Astrocyte of the hippocampus (primary cell): ENCODE results near the gene UBTD2.
A peak's percentile ranks its signal among the peaks of the same experiment; 100 is the strongest.
"Not testable (repeated sequence)": the region's sequence is repeated elsewhere in the genome, so short reads cannot be mapped to it uniquely, and the experiment has no call there.

Source experiments
- DNase-seq: peaks from one replicate; pipeline ENCODE4 v3.0.0; 2011; ENCODE audit warnings: low read depth, low spot score

Gene UBTD2

DNA sequence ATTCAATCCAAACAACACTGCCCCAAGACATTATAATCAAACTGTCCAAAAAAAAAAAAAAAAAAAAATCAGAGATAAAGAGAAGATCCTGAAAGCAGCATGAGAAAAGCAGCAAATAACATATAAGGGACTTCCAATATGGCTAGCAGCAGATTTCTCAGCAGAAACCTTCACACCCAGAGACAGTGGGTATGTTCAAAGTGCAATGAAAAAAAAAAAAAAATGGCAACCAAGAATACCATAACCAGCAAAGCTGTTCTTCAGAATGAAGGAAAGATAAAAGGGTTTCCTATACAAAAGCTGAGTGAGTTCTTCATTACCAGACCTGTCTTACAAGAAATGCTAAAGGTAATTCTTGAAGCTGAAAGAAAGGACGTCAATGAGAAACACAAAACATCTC is 32.1 kb downstream of the UBTD2 start:
- no peak for DNase-seq

DNA sequence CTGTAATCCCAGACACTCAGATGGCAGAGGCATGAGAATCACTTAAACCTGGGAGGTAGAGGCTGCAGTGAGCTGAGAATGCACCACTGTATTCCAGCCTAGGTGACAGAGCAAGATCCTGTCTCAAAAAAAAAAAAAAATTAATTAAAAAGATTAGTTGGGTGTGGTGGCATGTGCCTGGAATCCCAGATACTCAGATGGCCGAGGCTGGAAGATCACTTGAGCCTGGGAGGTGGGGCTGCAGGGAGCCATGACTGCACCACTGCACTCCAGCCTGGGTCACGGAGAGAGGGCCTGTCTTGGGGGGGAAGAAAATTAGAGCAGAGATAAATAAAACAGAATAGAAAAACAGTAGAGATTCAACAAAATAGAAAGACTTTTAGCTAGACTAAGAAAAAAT is 34.9 kb downstream of the UBTD2 start:
- no peak for DNase-seq

GRCh38 chr5:172245703-172246125 is 37.9 kb downstream of the UBTD2 start:
- DNase-seq: no peak

DNA sequence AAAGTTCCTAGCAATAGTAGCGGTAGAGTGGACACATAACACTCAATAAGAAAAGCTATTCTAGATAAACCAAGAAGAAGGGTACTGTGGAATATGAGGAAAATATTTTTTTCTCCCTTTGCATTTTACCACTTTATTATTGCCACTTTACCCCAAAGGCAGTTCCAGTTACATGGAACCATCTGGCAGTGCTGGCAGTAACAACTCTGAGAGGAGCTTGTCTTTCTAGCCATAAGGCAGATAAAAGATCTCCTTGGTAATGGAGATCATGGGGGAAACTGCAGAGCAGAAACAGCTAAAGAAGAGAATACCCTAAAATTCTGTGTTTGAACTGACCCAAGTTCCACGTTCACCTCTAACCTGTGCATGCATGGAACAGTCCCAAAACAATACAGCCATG is 38.5 kb downstream of the UBTD2 start:
- DNase-seq: no peak

- no peak for DNase-seq
These were observed 40.3 kb downstream of the UBTD2 start for GRCh38 chr5:172243302-172243701.

GRCh38 chr5:172238334-172238733 is 45.2 kb downstream of the UBTD2 start:
- no peak for DNase-seq

- DNase-seq: peak; percentile 4
These were observed 47.5 kb downstream of the UBTD2 start for GRCh38 chr5:172235827-172236736.

GRCh38 chr5:172235132-172235780 is 48.3 kb downstream of the UBTD2 start:
- peak; percentile 43 for DNase-seq

DNA sequence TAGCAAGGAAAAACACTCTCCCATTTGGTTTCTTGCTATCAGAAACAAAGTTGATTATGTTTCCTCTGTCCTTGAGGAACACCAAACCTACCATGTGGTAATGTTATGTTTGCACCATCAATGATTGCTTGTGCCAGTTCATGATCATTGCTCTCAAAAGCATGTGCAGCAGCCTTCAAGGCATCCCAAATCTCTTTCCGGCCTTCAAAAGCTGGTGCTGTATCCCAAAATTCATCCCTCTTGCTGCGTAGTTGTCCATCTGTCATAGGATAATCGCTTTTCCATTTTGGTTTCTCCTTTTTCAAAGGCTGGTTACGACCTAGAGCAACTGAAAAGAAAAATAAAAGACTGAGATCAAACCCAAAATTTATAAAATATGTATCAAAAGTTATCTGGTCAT is 49.5 kb downstream of the UBTD2 start:
- DNase-seq: no peak

DNA sequence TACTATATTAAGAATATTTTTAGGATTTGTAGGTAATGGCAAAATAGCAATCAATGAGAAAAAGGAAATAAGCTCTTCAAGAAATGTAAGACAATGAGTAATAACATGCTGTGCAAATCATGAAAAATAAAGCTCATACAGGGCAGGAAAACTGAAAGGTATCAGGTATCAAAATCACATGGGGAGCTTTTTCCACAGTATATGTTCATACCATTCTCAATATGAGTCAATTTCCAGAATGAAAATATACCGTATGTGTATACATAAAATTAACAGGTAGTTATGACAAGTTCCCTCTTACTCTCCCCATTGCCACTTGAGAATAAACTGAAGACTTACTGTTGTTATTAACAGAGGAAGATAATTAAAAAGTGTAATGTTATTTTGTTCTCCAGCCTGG is 53.7 kb downstream of the UBTD2 start:
- no peak for DNase-seq

GRCh38 chr5:172224996-172225395 is 58.6 kb downstream of the UBTD2 start:
- no peak for DNase-seq

DNA sequence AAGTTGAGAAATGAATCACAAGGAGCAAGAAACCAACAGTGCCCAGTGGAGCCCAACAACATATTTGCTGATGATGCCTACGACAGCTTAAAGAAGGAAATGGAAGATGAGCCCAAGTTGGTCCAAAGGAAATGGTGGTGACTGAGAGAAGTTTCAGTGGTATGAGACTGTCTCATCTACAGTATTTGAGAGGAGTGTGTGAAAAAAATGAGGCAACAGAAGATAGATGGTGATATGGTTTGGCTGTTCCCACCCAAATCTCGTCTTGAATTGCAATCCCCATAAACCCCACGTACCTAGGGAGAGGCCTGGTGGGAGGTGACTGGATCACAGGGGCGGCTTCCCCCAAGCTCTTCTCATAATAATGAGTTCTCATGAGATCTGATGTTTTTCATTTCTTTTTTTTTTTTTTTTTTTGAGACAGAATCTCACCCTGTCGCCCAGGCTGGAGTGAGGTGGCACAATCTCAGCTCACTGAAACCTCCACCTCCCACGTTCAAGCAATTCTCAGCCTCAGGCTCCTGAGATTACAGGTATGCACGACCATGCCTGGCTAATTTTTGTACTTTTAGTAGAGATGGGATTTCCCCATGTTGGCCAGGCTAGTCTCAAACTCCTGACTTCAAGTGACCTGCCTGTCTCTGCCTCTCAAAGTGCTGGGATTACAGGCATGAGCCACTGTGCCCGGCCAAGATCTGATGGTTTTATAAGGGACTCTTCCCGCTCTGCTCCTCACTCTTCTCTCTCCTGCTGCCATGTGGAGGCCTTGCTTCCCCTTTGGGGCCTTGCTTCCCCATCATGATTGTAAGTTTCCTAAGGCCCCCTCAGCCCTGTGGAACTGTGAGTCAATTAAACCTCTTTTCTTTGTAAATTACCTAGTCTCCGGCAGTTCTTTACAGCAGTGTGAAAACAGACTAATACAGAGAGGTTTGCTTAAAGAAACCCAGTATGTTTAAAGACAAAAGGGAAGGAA is 59.4 kb downstream of the UBTD2 start:
- DNase-seq: no peak

DNA sequence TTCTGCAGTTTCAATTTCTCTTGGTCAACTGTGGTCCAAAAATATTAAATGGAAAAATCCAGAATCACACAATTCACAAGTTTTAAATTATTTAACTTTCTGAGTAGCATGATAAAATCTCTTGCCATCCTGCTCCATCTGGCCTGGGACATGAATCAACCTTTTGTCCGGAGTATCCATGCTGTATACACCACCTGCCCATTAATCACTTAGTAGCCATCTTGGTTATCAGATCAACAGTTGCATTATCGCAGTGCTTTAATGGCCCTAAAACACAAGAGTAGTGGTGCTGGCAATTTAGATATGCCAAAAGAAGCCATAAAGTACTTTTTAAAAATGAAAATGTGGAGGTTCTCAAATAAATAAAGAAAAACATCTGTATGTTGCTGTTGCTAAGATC is 64.3 kb downstream of the UBTD2 start:
- no peak for DNase-seq

- no peak for DNase-seq
These were observed 67.2 kb downstream of the UBTD2 start for GRCh38 chr5:172216345-172216744.

DNA sequence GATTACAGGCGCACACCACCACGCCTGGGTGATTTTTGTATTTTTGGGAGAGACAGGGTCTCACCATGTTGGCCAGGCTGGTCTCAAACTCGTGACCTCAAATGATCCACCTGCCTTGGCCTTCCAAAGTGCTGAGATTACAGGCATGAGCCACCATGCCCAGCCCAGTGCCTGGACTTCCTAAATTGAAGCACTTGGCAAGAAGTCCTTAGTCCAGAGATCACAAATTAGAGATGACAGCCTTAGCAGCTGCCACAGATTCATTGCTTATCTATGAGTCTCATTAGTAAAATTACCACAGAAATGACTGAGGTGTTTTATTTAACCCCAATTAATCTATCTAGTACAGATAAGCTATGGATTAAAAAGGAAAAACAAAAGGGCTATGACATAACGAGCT is 70.4 kb downstream of the UBTD2 start:
- no peak for DNase-seq

DNA sequence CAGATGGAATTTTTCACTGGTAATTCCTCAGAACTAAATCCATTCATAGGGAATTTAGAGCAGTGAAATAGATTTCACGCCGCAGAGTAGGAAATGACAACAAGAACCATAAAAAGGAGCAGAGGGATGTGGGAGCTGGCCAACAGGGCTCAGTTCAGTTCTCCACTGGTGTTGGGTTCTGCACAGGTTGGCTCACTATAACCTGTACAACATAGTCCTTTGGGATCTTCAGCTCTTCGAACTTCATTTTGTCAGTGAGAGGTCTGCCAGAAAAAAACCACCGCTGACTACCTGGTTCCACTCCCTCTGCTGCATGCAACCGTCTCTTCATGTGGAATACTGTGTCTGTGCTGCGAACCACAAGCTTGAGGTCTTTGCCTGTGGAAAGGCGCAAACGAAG is 71.9 kb downstream of the UBTD2 start:
- no peak for DNase-seq

GRCh38 chr5:172209714-172210113 is 73.8 kb downstream of the UBTD2 start:
- DNase-seq: no peak

DNA sequence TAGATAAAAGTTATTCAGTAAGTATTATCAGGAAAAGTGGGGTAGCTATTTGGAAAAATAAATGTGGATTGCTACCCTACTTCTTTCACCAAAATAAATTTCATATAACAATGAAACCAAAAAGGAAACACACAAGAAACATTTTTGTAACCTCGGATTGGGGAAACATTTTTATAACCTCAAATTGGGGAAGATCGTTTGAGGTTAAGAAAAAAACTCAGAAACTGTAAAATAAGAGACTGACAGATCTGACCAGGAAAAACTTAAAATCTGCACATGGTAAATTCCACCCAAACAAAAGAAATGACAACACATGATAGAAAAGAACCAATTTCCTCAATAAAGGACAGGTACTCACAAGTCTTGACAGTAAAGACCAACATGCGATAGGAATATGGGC is 76.1 kb downstream of the UBTD2 start:
- no peak for DNase-seq

GRCh38 chr5:172205984-172206383 is 77.6 kb downstream of the UBTD2 start:
- DNase-seq: not testable (repeated sequence)

GRCh38 chr5:172200476-172200875 is 83.1 kb downstream of the UBTD2 start:
- no peak for DNase-seq

DNA sequence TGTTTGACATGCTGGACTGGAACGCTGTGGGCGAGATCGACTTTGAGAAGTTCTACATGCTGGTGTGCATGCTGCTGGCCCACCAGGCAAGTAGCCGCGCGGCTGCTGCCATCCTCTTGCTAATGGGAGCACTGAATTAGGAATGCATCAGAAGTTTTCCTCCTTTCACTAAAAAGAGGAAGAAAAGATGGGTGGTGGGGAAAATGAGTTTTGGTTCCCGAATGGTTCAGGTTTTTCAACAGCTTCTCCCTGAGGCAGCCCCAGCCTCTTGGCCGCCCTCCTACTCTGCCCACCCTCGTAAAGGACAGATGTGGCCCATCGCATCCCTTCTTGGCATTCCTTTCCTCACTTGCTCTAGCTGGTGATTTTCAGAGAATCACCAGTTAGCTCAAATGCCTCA is 84.1 kb downstream of the UBTD2 start:
- no peak for DNase-seq

- not testable (repeated sequence) for DNase-seq
These were observed 85.8 kb downstream of the UBTD2 start for GRCh38 chr5:172197775-172198174.
